ENCODE measurements around the gene MT1G. TPM values are rescaled to one million over a fixed set of nuclear protein-coding genes. Genes with fewer than 3 reads are reported as not detected.

Gene MT1G
- polyA plus RNA-seq, 1 of the 3 experiments (the other 2 are of a cell fraction): 1.2 TPM

- TF ChIP-seq TEAD4 (IDR thresholded peaks at IDR 0.05; ENCODE audit: borderline replicate concordance, insufficient read depth): no peak
- TF ChIP-seq REST (IDR thresholded peaks at IDR 0.05; ENCODE audit: low read depth, low read length): no peak
- no peak for TF ChIP-seq PBX3 (IDR thresholded peaks at IDR 0.05)
- TF ChIP-seq MXI1 (IDR thresholded peaks at IDR 0.05; ENCODE audit: low read depth, low read length): no peak
These were observed 36.7 kb downstream of the MT1G start (continued) for GRCh38 chr16:56631197-56631596.

GRCh38 chr16:56630134-56630533 is 37.7 kb downstream of the MT1G start:
- Histone ChIP-seq H3K4me3 (ENCODE audit: low read depth in 2 of 2, low read length in 1 of 2) (no peak overlapping the region), H3F3A (replicated peaks; ENCODE audit: insufficient read depth) (peaks cover 7% of the 10 kb centered on the region), H3K27me3 (ENCODE audit: insufficient read depth) (peaks cover 8% of the 10 kb centered on the region; the same call in 1 of the 2 replicates), H3K4me2 (no peak overlapping the region), H4K20me1 (ENCODE audit: insufficient read depth) (no peaks in the 10 kb centered on the region), H2AFZ (ENCODE audit: low read depth) (no peak overlapping the region), H3K79me2 (ENCODE audit: insufficient read depth) (peaks cover 13% of the 10 kb centered on the region; the same call in 1 of the 2 replicates), H3K9me3 (no peaks in the 10 kb centered on the region), H3K36me3 (replicated peaks in 1 of 2; ENCODE audit: control insufficient read depth in 1 of 2, insufficient read depth in 2 of 2, low read length in 1 of 2) (no peaks in the 10 kb centered on the region), H3K27ac (ENCODE audit: low read depth in 2 of 2, low read length in 1 of 2) (no peak overlapping the region), H3K9ac (no peak overlapping the region), H3K4me1 (ENCODE audit: control insufficient read depth in 1 of 2, insufficient read depth in 2 of 2, low read depth in 1 of 2, low read length in 1 of 2) (peaks cover 7 to 23% of the 10 kb centered on the region in 2 experiments; a peak in 1 of 4 replicates), H3K9me2 (no peaks in the 10 kb centered on the region)
- 67% methylated on average over 3 of the region's 3 CpGs for WGBS (ENCODE audit: low lambda C conversion rate)
- POLR2A ChIA-PET: interaction anchor here (0.6 to 1.2 kb wide), 2 partner anchors 12 to 21 kb away, joined by 3 read pairs; no protein-coding TSS in a partner anchor
- DNase-seq: peak; percentile 54
- CTCF ChIA-PET: interaction anchor here (1.1 to 1.7 kb wide), 3 partner anchors 12 to 72 kb away, joined by 3 to 6 read pairs (median 5); no protein-coding TSS in a partner anchor
- TF ChIP-seq MEF2A (IDR thresholded peaks at IDR 0.05; ENCODE audit: borderline replicate concordance, low read depth) (no peak), MXI1 (IDR thresholded peaks at IDR 0.05; ENCODE audit: low read depth, low read length) (no peak), GATA2 (CRISPR knock-in tag; IDR thresholded peaks at IDR 0.05) (no peak), RXRA (IDR thresholded peaks at IDR 0.05; ENCODE audit: borderline replicate concordance, low read depth) (no peak), ZBTB33 (IDR thresholded peaks at IDR 0.05; ENCODE audit: borderline replicate concordance, low read depth) (no peak), GABPA (IDR thresholded peaks at IDR 0.05; ENCODE audit: low read depth) (no peak), NRF1 (IDR thresholded peaks at IDR 0.05; ENCODE audit: low read depth, low read length) (no peak), EP300 (IDR thresholded peaks at IDR 0.05; ENCODE audit: borderline replicate concordance in 1 of 2, low read depth in 1 of 2, low read length in 1 of 2) (no peak), USF2 (IDR thresholded peaks at IDR 0.05; ENCODE audit: borderline replicate concordance, low read depth, low read length) (no peak), CTCF (IDR thresholded peaks at IDR 0.05) (no peak), CHD2 (IDR thresholded peaks at IDR 0.05; ENCODE audit: low read length, partially characterized antibody) (no peak), FOSL2 (IDR thresholded peaks at IDR 0.05; ENCODE audit: borderline replicate concordance, low read depth) (no peak), ELF1 (IDR thresholded peaks at IDR 0.05) (no peak), RFX5 (IDR thresholded peaks at IDR 0.05; ENCODE audit: low read length) (no peak), SMC3 (IDR thresholded peaks at IDR 0.05; ENCODE audit: low read depth, low read length) (no peak), JUND (IDR thresholded peaks at IDR 0.05) (no peak)

Data from SK-N-SH (cell line).